HG02571 (cell line): Measurements from ENCODE around the gene CDC16.
"Not testable (repeated sequence)": the region's sequence is repeated elsewhere in the genome, so short reads cannot be mapped to it uniquely, and the experiment has no call there.

Source experiments
- ATAC-seq: cut with Tn5 transposase; IDR thresholded peaks from one replicate; pipeline ENCODE4 v1.9.1; 2021; ENCODE audit warnings: mild to moderate bottlenecking, moderate library complexity; ENCODE audit not compliant: unreplicated experiment

CDC16 gene

DNA sequence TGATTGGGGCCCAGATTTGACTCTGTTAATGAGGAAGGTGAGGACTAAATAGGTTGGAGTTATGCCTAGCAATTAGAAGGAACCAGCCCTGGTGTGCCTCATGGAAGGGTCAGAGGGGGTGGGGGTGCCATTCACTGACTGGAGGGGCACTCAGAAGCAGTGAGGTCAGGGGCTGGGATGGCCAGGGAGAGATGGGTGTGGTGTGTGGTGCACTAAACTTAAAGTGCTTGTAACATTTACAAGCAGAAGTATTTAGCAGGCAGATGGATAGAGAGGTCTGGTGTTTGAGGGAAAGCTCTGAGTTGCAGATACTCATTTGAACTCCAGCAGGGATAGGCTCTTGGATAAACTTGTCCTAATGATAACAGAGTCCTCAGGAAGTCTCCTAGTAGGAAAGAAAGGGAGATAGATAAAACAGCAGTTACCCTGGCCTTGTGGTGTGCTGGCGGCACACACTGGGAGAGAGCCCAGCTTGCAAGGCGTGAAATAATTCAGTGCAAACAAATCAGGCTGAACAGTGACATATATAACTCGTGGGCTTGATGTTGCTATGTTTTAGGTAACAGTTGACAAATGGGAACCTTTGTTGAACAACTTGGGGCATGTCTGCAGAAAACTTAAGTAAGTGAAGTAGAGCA, 26.8 kb downstream of the CDC16 start:
- no peak for ATAC-seq

DNA sequence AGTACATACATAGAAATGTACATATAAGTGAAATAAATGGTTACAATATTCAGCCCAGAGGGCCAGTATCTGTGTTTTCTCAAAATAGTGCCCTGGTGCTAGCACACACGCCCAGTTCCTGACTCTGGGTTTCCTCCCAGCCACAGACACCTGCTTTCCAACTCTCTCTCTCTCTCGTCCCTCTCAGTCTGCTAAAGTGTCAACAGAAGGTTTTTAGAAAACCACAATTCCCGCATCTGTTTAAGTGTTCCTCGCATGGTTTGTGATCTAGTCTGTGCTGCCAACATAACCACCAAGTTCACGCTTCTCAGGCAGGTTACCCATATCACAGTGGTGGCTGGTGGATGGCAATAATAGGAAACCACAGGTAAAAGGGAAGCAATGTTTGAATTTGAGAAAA, 28.9 kb downstream of the CDC16 start:
- no peak for ATAC-seq

- ATAC-seq: not testable (repeated sequence)
These were observed 29.6 kb downstream of the CDC16 start for GRCh38 chr13:114264313-114264712.

GRCh38 chr13:114264886-114265611, 30.4 kb downstream of the CDC16 start:
- no peak for ATAC-seq

DNA sequence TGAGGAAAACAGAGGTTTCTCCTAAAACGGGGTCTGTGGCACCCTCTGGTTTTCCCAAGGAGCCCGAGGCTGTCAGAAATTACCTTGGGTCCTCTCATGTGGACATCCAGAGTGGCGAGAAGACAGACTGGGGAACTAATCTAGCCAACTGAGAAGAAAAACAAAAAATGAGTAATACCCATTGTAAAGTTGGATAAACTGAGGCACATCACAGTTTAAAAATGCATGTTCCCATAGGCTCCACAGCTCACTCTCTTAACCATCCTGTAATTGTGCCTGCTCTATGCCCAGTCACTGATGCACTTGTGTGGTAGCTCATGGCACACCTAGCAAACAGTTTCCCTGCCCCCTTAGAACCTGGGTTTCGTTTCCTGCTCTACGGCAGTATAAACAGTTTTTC, 31.5 kb downstream of the CDC16 start:
- ATAC-seq: no peak

DNA sequence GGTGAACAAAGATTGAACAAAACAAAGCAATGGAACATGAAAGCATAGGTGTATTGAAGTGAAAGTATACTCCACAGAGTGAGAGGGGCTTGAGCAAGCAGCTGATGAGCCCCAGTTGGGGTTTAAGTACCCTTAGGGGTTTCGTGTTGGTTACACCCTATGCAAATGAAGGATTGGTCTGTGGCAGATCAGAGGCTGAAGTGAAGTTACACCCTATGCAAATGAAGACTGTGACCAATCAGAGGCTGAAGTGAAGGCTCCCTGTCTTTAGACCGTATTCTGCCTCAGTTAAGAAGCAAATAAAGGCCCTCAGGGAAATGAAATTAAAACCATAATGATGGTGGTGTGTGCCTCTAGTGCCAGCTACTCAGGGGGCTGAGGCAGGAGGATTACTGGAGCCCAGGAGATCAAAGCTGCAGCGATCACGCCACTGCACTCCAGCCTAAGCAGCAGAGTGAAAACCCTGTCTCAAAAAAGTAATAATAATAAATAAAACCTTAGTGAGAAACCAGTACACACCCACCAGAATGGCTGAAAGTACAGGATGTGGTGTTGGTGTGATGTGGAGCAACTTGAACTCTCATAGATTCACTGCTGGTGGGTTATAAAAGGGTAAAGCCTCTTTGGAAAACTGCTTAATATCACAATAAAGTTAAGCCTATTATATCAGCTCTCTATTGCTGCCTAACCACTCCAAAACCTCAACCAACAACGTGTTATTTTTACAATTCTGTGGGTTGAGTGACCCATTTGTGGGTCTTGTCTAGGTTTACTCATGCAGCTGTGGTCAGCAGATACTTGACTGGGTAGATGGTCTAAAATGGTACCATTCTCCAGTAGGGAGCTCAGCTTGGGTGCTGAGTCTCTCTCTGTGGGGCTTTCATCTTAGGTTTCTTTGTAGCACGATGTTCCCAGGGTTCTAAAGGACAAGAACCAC, 33.9 kb downstream of the CDC16 start:
- no peak for ATAC-seq

DNA sequence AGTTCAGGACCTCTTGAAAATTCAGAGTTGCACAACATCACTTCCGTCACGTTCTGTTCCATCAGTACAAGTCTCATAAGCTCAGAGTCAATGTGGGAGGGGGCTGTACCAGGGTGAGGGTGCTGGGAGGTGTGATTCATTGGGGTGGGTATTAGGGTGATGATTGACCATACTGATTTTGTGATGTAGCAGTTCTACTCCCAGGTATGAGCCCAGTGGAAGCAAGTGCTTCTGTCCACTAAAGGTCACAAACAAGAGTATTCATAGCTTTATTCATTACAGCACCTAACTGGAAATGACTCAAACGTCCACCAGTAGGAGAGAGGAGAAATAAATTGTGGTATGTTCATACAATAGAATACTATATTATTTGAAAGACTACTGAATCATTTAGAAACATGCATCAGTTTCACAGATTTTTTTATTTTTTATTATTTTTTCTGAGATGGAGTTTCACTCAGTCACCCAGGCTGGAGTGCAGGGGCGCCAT, 34.6 kb downstream of the CDC16 start:
- no peak for ATAC-seq

GRCh38 chr13:114272977-114273376, 38.3 kb downstream of the CDC16 start:
- no peak for ATAC-seq

GRCh38 chr13:114275304-114275703, 40.6 kb downstream of the CDC16 start:
- no peak for ATAC-seq

DNA sequence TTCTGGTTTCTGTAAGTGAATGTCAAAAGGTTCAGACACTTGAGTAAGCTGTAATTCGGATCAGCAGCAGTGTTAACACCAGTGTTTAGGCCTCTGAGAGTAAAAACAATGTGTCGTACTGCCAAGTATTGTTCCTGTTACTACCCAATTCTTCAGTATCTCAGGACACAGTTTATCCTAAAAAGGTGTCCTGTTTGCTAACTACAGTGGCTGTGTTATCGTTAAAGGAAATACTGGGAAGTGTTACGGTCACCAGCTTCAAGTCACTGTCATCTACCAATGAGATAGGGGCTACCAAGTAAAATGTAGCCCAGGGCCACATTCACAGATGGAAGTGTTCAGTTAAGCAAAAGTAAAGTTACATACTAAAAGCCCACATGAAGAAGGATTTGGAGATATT, 44.4 kb downstream of the CDC16 start:
- no peak for ATAC-seq

DNA sequence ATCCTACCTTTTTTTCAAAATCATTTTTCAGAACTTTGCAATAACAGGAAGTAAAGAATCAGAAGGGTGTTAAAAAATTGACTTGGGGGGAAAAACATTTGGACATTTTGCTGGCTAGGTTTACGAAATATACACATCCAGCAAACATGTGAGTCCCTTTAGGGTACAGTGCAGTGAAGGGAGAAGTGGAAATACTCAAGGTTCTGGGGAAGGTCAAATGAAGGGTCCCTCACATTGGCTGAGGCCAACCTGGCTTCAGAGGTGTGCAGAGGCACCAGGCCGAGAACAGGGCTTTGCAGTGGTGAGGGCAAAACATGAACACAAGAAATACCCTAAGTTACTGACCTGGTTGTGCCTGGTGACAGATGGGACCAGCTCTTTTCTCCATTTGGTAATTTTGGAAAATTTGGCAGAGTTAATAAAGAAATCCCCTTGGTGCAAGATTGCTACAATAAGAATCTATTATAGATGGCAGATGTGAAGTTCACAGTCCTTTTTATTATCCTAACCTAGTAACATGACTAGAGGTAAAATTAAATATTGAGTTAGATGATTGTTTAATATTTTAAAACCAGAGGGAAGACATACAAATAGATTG, 45.2 kb downstream of the CDC16 start:
- no peak for ATAC-seq

- peak; percentile 69 for ATAC-seq
These were observed 46.8 kb downstream of the CDC16 start, which contains the start of gene UPF3A for GRCh38 chr13:114281351-114282040. Gene UPF3A, plus strand, starts transcription at chr13:114281601. Its CDS starts 39 bp downstream, at chr13:114281640.

- ATAC-seq: peak; percentile 50
These were observed 47.5 kb downstream of the CDC16 start for GRCh38 chr13:114282041-114282670.

DNA sequence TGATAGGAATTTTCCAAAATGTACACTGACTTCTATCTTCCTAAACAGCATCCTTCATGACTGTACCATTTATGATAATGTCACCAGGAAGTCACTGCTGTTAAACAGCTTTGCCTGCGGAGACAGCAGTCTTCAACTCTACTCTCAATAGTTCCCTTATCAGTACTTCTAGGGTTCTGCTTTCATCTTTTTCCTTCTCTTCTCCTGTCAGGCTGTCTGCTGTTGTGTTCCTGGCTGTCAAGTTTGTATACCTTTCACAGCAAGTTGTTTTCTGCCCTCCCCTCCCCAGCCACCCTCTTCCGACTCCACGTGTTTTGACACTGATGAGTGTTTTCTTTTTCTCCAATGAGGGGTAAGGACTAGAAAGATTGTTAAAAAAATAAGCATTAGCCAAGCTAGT, 48.9 kb downstream of the CDC16 start:
- ATAC-seq: no peak

- ATAC-seq: no peak
These were observed 50.0 kb downstream of the CDC16 start for GRCh38 chr13:114284680-114285079.

DNA sequence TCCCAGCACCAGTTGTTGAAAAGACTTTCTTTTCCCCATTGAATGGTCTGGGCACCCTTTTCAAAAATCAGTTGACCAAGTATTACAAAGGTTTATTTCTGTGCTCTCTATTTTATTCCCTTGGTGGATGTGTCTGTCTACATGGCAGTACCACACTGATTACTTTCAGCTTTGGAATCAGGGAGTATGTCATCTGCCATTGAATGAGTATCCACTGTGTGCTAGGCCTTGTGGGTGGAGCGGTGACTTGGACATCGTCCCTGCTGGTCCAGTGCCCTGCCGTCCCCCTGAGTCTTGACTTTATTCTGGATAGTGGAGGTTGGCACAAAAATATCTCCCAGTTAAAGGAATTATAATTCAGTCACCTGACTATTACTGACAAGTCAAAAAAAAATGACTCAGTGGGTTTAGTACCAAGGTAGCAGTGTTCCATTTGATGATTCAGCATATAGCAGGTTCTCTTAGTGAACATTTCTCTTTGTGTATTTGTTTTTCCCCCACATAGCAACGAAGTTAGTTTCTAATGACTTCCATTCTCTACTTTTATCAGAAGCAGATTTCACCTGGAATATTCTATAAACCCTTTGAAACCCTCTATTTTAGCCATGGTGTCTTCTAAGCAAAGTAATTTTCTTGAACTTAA, 50.6 kb downstream of the CDC16 start:
- ATAC-seq: no peak

GRCh38 chr13:114286808-114287207, 52.1 kb downstream of the CDC16 start:
- ATAC-seq: no peak

DNA sequence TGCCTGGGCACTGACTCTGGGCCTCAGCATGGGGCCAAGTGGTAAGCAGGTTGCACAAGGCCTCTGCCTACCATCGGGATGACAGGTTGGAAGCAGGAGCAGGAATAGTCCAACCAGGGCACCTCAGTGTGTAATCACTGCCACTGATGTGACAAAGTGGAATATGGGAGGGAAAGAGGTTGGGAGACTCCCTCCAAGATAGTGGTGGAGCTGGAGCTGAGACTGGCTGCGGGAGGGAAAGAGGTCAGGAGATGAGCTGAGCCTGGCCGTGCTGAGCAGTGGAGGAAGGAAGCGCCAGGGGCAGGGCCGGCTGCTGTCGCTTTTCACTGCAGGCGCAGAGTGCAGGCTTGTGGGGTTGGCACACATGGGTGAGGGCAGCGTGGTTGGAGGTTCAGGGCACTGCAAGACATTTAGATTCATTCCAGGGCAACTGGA, 53.5 kb downstream of the CDC16 start:
- no peak for ATAC-seq

GRCh38 chr13:114296448-114296847, 61.8 kb downstream of the CDC16 start:
- no peak for ATAC-seq
